NCI-H2107 treated with DMSO at 0.1 percent for 48 hours (cell line): ENCODE data around the gene NCKAP5.

Experiments used
- DNase-seq: peaks from one replicate; lab custom pipeline; 2025; ENCODE audit not compliant: unreplicated experiment; lab: John Stamatoyannopoulos, UW

Gene NCKAP5

DNA sequence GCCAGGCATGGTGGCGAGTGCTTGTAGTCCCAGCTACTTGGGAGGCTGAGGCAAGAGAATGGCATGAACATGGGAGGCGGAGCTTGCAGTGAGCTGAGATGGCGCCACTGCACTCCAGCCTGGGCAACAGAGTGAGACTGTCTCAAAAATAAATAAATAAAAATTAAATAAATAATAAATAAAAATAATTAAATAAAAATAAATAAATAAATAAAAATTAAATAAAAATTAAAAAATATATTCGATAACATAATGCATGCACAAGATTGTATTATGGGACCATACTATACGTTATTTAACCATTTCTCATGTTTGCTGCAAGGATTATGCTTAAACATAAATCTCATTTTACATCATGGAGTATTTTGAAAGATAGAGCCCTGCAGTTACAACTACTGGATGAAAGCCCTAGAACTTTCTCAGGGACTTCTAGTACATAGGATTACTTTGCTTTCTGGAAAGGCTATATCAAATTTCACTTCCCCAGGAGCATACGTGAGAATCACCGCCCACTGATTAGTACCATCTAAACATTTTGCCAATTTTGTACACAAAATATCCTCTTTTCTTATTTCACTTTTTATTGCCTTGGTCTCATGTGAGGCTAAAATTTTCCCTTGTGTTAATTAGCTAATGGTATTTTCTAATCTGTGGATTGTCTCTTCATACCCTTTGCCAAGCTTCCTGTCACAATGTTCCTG, 664.0 kb downstream of the NCKAP5 start:
- no peak for DNase-seq

DNA sequence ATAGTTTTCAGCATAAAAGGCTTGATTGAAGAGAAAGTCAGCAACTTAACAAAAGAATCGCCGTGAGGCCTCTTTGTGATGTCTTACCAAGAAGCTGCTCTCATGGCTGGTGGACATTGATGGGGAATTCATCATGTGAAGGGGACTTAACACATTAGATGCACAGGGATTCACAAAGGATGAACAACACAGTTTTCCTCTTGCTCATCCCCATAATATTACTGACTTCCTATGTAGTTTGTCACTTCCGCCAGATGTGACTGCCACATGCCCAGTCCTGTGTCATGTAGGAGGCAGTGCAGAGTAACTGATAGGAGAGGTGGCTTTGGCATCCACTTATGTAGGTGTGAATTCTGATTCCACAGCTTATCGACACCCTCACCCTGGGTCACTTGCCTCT, 665.6 kb downstream of the NCKAP5 start:
- no peak for DNase-seq

DNA sequence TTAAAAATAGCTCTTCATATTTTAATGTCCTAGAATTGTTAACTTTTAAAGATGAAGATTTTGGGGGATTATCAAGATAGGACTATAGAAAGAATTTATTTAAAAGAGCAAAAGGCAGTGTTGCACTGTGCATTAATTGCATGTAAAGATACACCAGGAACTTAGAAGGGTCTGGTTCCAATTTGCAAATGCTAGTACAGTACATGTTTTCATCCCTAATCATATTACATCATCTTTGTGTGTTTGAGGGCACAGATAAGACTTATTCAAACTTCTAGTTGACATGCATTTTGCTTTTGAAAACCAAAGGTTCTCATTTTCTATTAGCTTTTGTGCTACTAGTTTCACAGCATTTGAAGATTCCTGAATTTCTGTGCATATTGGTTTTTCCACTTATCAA, 666.6 kb downstream of the NCKAP5 start:
- no peak for DNase-seq

DNA sequence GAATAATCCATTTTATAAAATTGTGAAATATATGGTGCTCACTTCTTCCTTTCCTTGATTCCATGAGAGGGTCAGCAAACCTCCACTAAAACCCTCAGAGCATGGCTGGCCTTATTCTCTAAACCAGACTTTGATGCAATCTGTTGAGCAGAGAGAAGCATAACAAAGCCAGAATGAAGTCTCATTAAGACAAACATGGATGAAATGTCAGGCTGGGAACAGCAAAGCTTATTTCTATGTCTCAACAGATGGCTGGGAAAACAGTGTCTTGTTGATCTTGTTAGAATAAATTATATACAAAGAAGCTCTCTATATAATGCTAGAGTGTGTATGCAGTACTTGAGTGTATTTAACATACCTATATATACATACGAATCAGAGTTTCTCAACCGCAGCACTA, 671.2 kb downstream of the NCKAP5 start:
- no peak for DNase-seq

DNA sequence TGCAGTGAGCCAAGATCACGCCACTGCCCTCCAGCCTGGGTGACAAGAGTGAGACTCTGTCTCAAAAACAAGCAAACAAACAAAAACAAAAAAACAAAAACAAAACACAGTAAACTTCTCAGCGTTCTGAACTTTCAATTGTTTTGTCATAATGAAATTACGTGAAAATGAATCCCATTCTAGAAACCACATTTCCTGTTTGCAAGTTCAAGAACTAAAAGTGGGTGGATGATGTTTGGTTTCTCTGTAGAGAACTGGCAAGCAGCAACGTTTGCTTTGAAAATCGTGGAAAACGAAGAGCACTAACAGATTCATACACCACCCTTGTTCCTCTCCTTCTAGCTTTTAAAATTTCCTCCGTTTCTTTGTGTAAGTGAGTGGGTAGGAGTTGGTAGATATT, 672.2 kb downstream of the NCKAP5 start:
- DNase-seq: no peak

DNA sequence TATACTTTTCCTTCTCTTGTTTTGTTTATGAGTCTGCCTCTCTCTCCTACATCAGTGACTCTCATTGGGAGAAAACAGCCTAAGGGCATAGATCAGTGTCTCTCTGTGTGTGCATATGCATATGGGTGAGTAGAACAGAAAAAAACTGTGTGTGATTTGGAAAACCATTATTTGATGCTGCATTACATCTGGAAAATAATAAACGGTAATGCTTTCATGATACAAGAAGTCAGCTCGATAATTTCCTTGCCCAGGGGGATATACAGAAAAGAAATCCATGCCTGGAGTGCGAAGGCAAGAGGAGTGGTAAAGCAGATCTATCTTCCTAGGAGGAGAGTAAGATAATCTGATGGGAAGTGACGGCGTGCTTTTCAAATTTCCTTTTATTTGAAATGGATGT, 676.8 kb downstream of the NCKAP5 start:
- DNase-seq: no peak

DNA sequence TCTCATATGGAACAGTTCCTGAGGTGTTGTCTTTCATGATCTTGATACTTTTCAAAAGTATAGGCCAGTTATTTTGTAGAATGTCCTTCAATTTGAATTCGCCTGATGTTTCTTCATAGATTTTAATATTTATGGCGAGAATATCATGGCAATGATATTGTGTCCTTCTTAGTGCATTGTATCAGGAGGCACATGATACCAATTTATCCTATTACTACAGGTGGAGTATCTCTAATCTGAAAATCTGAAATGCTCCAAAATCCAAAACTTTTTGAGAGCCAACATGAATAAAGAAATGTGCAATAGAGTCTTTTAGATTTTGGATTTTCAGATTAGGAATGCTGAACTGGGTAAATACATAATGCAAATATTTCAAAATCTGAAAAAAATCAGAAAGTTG, 681.7 kb downstream of the NCKAP5 start:
- DNase-seq: no peak

DNA sequence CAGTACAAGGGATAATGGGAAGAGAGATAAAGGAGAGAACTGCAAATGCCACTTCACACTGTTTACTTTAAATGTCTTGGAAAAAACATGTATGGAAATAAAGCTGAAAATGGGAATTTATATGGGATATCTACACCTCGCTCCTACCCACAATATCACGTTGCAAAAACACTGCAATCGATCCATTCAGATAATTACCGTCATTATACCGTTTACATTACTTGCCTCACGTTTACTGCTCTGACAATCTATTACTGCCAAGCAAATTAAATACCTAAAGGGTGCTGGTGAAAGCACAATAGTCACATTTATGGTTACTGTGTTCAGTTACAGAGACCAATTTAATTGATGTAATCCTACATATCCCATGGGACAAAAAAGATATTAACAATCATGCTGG, 683.6 kb downstream of the NCKAP5 start:
- peak; percentile 27 for DNase-seq

DNA sequence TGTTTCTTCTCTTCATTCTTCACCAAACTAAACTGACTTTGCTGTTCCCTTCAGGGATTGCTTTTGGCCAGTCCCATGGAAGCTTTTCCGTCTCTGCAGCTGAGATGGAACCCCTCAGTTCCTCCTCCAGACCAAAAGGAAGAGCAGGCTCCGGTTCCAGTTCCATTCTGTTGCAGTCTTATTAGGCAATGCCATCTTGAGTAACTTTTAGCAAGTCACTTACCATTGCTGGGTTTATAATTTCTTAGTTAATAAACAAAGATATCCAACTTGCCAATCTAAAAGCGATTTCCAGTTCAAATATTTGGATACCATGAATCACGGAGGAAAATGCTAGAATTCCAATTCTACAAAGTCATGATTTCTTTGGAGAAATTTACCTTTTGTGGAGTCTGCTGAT, 684.0 kb downstream of the NCKAP5 start:
- no peak for DNase-seq

DNA sequence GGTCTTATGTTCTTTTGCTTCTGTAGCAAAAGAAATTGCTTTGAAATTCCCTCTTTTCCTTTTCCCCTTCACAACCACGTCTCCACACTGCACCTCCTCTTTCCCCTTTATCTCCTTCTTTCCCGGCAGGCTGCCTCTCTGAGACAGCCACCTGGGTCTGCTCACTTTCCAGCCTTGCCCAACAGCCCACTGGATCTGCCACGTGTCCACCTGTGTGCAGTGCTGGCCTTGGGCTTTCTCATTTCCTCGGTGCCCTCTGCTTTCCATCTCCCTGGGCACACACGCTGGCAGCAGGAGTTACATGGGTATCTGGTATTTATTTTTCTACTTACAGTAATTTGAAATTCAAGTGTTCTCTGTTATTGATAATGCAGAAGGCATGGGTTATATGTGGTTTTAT, 684.8 kb downstream of the NCKAP5 start:
- no peak for DNase-seq

DNA sequence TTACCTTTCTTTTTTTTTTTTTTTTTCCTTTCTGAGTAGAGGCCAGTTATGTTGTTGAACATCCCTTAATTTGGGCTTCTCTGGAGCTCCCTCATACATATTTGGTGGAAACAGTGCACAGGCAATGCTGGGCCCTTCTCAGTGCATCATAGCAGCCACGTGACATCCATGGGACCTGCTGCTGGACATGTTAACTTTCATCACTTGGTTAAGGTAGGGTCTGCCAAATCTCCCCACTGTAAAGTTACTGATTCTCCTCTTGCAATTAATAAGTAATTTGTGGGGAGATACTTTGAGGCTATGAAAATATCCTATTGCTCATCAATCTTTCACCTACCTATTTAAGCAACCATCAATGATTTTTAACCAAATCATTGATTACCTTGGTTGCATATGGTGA, 686.7 kb downstream of the NCKAP5 start:
- DNase-seq: no peak

DNA sequence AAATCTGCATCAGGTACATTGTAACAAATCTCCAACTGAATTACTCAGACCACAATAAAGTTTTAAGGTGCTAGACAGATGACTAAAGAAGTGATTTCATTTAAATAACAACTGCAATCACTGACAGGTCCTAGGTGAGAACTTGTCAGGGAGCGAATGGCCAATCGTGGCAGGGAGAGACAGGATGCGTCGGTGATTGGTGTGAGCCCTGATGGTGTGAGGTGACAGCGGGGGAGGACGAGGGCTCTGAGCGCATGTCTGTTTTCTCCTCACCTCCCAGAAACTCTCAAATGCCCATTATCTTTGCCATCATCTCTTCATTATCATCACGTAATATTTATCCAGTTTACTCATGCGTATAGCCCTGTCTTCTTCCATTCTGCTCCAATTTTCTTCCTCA, 690.3 kb downstream of the NCKAP5 start:
- no peak for DNase-seq

DNA sequence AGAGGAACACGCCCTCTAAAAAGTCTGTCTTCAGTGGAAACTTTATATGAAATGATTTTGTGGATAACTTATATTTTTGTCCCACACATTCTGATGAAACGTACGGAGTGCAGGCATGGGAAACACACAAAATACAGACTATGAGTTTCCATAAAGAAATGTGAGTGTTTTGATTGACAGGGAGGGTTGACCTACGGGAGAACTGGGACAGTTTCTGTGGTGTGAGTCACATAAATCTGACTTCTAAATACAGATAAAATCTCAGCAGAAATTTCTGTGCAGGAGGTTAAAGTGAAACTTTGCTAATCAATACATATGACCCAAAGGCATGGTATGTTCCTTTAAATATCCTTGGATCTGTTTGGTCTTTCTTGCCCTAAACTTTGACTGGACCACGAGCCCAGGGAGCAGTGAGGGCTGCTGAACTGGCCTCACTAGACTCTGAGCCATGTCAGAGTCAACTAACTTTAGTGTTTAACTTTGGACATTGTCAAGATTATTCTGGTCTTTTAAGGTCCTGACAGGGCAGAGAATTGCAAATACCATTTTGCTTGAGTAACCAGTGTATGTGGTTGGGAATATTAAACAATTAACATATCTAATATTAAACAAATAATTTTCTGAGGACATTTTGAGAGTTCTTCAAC, 691.4 kb downstream of the NCKAP5 start:
- no peak for DNase-seq

DNA sequence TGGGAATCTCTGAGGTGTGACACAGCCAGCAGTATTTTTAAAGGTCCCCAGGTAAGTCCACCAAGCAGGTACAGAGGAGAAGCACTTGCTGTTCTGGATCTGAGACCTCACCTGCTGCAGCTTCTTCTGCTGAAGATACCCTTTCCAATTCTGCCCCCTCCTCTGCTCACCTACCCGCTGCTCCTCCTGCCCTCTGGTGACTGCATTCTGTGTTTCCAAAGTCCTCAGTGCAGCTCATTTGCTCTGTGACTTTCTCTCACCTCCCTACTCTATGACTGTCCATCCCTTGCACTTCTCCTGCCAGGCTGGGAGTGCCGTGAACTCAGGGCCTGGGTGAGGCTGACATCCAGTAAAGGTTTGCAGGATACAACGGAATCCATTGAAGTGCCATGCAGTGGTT, 693.1 kb downstream of the NCKAP5 start:
- DNase-seq: no peak

DNA sequence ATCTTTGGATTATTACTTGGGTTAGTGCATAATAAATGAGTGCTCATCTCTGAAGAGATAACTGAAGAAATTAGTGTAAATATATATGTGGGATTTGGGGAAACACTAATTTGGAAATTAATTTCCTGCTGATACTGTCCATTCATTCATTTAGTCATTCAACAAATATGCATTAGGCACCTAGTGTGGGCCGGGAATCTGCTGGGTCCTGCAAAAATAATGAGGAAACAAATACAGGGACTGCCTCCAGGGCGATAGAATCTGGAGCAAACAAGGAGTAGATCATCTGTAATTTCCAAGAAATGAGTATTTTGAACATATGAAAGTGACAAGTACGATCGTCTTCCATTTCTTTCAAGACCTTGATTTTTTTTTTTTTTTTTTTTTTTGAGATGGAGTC, 694.5 kb downstream of the NCKAP5 start:
- no peak for DNase-seq

DNA sequence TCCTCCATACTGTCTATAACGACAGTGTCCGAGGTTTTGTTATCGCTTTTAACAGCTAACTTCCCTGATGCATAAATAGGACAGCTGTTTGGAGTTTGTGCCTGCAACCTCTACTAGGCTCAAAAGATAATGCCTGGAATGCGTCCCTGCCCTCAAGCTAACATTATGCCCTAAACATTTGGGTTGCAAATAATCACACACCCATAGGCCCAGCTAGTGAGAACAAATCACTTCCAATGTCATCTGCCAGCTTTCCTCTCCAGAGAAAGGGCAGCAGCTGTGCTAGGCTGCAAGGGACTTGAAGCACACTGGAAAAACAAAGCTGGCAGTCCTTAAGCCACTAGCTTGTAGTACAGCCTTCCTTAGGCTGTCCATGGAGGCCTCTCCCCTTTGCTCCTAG, 696.4 kb downstream of the NCKAP5 start:
- DNase-seq: no peak

DNA sequence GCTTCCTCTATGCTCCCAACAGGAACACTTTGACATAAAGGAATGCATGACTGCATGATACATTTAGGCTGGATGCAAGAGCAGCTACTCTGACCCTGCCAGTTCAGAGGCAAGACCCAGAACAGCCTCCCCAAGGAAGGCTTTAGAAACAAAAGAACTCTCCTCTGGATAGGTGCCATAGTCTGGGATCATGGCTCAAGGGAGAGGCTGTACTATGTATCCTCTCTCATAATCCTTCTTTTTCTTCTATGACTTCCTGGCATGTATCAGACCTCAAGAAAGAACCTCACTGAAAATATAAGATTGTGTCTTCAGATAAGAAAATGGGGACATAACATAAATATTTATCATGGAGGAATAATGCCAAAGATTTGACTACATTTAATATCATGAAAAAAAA, 704.3 kb downstream of the NCKAP5 start:
- no peak for DNase-seq

DNA sequence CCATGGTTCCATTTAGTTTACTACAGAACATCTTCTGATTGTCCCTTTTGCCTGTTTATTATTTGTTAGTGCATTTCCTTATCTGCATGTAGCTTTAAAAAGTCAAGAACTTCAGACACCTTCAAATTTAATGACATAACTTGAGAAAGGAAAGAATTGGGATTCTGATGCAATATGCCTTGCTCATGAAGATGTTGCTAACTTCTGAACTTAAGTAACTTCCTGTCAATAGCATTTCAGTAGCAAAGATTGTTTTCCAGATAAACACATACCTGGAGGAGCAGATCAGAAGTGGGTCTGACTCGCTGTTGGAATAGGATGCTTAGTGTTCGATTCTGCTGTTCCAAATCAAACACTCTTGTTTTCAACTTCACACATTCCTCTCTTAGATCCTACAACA, 708.0 kb downstream of the NCKAP5 start:
- DNase-seq: no peak

DNA sequence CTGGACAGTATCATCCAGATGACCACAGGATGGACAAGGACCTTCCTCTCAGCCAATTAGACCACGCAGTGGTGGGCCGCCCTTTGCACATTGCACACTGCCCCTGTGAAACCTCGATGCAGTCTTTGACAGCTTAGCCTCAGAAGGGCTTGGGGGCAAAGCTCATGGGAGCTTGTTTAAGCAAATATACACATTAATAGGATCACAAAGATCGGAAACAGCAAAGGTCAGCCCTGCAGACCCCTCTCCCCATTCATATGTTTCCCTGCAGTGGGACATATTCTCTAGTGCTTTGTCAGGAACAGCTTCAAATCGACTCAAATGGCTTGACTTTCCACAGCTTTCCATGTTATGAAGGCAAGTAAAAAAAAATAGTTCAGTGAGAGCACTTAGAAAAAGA, 708.7 kb downstream of the NCKAP5 start:
- DNase-seq: no peak

DNA sequence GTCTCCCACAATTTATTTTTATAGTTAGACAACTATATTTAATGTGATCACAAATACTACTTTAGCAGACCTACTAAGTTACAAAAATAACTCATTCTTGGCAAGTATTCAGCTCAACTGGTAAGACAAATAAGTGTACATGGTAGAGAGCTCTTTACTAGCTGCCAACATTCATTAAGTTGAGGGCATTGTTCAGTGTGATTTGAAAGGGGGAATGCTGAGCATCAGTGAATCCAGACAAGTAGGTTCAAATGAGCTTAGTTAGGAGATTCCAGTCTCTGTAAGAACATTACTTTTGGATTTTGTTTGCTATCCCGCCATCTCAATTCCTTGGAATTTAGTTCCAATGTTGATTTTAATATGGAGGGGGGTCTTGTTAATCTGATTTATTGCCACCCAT, 710.9 kb downstream of the NCKAP5 start:
- DNase-seq: no peak

DNA sequence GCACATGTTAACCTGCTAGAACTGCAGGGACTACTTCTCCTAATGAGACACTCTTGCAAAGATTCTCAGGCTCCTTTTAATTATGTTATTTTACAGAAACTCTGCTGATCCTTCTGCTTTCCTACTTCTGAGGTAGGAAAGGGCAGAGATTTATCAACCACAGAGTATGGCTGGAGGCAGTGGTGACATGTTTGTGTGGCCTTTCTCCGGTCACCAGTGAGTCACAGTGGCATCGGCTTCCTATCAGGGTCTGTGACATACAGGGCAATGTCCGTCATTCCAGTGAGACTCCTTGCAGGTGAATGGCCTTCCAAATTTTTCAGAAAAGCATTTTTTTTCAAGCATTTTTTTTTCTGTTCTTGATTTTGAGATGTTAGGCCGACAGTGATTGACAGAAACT, 717.6 kb downstream of the NCKAP5 start:
- DNase-seq: no peak

DNA sequence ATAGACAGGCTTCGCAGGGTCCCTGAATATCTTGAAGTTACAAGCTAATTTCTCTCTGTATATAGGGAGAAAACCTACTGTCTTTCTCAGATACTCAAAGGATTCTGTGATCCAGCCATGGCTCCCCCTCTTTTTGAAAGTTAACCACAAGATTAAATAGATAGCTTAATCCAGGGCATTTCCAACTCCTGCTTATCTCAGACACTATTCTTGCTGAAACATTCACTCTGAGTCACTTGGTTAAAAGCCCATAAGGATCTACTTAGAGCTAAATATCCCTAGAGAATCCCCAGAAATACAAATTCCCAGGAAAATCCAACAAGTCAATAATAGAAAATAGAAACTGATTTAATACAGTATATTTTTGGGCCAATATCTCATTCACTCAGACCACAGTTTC, 719.1 kb downstream of the NCKAP5 start:
- no peak for DNase-seq

DNA sequence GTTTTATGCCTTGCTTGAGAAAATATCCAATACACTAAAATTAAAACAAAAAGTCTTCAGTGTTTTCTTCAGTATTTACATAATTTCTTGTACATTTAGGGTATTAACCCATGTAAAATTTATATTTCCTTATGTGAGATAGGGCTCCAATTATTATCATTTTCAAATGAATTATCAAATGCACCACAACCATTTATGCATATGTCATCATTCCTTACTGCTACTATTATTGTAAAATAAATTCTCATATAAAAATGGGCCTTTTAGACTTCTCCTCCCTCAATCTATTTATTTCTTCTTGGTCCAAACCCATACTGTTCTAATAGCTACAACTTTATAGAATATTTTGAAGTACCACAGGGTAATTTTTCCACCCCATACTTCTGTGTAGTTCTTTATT, 722.9 kb downstream of the NCKAP5 start:
- DNase-seq: no peak
